Left colon (tissue), 2 donors: ENCODE results near the gene ZMYND15. TPM values are rescaled to one million over a fixed set of nuclear protein-coding genes. Genes with fewer than 3 reads are reported as not detected.
"Not testable (repeated sequence)": the region's sequence is repeated elsewhere in the genome, so short reads cannot be mapped to it uniquely, and the experiment has no call there.

Experiments used
- ATAC-seq: fragments of 200-7000 bp; cut with Tn5 transposase; one replicate; pipeline ENCODE4 v1.9.1; 2020; ENCODE audit warnings: mild to moderate bottlenecking, moderate library complexity
- DNase-seq, 2 donors: peaks; one replicate each; pipeline ENCODE4 v3.0.0-alpha.2; 2020
- intact Hi-C, 2 donors: fragments of 100-400 bp; cut with DNase I in 1 of 2; cut with micrococcal nuclease in 1 of 2; formaldehyde crosslinking; loops; one replicate each; pipeline versions ENCODE4 v1.11.2 to v1.14.0; 2022; cut with DNase I, micrococcal nuclease
- long read RNA-seq: library from polyadenylated mRNA; unstranded; transcript quantifications from one replicate; pipeline ENCODE4 v2.0.0, GENCODE V29; 2021
- total RNA-seq, 2 donors: library from RNA; stranded (reverse); fragmentation: NEBNext Ultra II Directional; extraction: Animal tissue kit (Norgen Biotek cat#: 25700); gene quantifications; one replicate each; pipeline ENCODE4 v1.2.1, GENCODE V29; 2021
- donor health status: DM: no; HTN: no; CAD: no.
- donor health status: DM: yes; HTN: yes; CAD: no.

The ZMYND15 gene
- total RNA-seq: 1 to 10 TPM; 1.1 to 1.9 TPM
- long read RNA-seq: 0 reads

GRCh38 chr17:4739122-4740024 is at the start of gene ZMYND15, which contains the start of gene CXCL16:
Gene ZMYND15 (plus strand): TSS chr17:4739833. CDS start chr17:4740549, 716 bp downstream.
Gene CXCL16 (minus strand): TSS chr17:4739928. CDS start chr17:4739339, 589 bp downstream.
- intact Hi-C loops: loop anchor here in 1 of 2 donors (10.0 kb wide), 1 partner anchor 45 kb away; the partner anchor contains the start of genes GLTPD2 and VMO1
- peak; percentile 77 for ATAC-seq
- peak; percentile 71 to 80 for DNase-seq

GRCh38 chr17:4689872-4690271 is 49.8 kb upstream of the ZMYND15 start:
- DNase-seq, ATAC-seq, intact Hi-C loops: not testable (repeated sequence)

- no peak for DNase-seq
- intact Hi-C loops: no loop called here
- ATAC-seq: peak; percentile 62
These were observed 48.9 kb upstream of the ZMYND15 start for GRCh38 chr17:4690745-4691144.

GRCh38 chr17:4691686-4692085 is 47.9 kb upstream of the ZMYND15 start:
- ATAC-seq (no peak), DNase-seq (no peak)
- intact Hi-C loops: no loop called here

GRCh38 chr17:4693416-4693815 is 46.2 kb upstream of the ZMYND15 start:
- DNase-seq (no peak), ATAC-seq (no peak)
- intact Hi-C loops: no loop called here

GRCh38 chr17:4696437-4696805 is 43.2 kb upstream of the ZMYND15 start:
- intact Hi-C loops: no loop called here
- ATAC-seq: no peak
- DNase-seq: no peak

GRCh38 chr17:4699401-4700056 is 40.1 kb upstream of the ZMYND15 start:
- ATAC-seq: peak; percentile 31
- intact Hi-C loops: loop anchor here in 1 of 2 donors (10.0 kb wide), 1 partner anchor 185 kb away; no protein-coding TSS in a partner anchor
- DNase-seq: not testable (repeated sequence)

- intact Hi-C loops: loop anchor here in 1 of 2 donors (10.0 kb wide), 1 partner anchor 184 kb away; no protein-coding TSS in a partner anchor
These were observed 38.5 kb upstream of the ZMYND15 start for GRCh38 chr17:4701116-4701515.

GRCh38 chr17:4703330-4703691 is 36.3 kb upstream of the ZMYND15 start:
- intact Hi-C loops: loop anchor here in 1 of 2 donors (10.0 kb wide), 1 partner anchor 181 kb away; no protein-coding TSS in a partner anchor
- DNase-seq (no peak), ATAC-seq (peak; percentile 5)

More at GRCh38 chr17:4701116-4701515, 38.5 kb upstream of the ZMYND15 start:
- ATAC-seq (no peak), DNase-seq (no peak)

GRCh38 chr17:4704574-4704907 is 35.1 kb upstream of the ZMYND15 start:
- not testable (repeated sequence) for ATAC-seq, DNase-seq
- intact Hi-C loops: loop anchor here in 1 of 2 donors (10.0 kb wide), 1 partner anchor 180 kb away; no protein-coding TSS in a partner anchor

GRCh38 chr17:4704991-4705390 is 34.6 kb upstream of the ZMYND15 start:
- no peak for DNase-seq
- intact Hi-C loops: loop anchor here in 1 of 2 donors (10.0 kb wide), 1 partner anchor 180 kb away; no protein-coding TSS in a partner anchor
- no peak for ATAC-seq

GRCh38 chr17:4706121-4706520 is 33.5 kb upstream of the ZMYND15 start:
- DNase-seq (no peak), ATAC-seq (no peak)
- intact Hi-C loops: loop anchor here in 1 of 2 donors (10.0 kb wide), 1 partner anchor 179 kb away; no protein-coding TSS in a partner anchor

- intact Hi-C loops: loop anchor here in 1 of 2 donors (10.0 kb wide), 1 partner anchor 176 kb away; no protein-coding TSS in a partner anchor
These were observed 31.2 kb upstream of the ZMYND15 start for GRCh38 chr17:4708436-4708835.

GRCh38 chr17:4709794-4710692 is 29.6 kb upstream of the ZMYND15 start, which contains the start of gene ARRB2:
Gene ARRB2 (plus strand): TSS chr17:4710632. CDS start chr17:4710722, 90 bp downstream.
- intact Hi-C loops: loop anchor here in 1 of 2 donors (10.0 kb wide), 1 partner anchor 175 kb away; no protein-coding TSS in a partner anchor
- DNase-seq (peak; percentile 97), ATAC-seq (peak; percentile 77)

More at GRCh38 chr17:4708436-4708835, 31.2 kb upstream of the ZMYND15 start:
- DNase-seq (no peak), ATAC-seq (no peak)

- peak; percentile 2 for ATAC-seq
- intact Hi-C loops: no loop called here
- DNase-seq: peak in 1 of 2 donors; percentile 51
These were observed 28.7 kb upstream of the ZMYND15 start for GRCh38 chr17:4710693-4711634.

- intact Hi-C loops: no loop called here
- ATAC-seq (peak; percentile 64), DNase-seq (peak; percentile 69 to 81)
These were observed 27.9 kb upstream of the ZMYND15 start for GRCh38 chr17:4711661-4712181.

- DNase-seq (no peak), ATAC-seq (peak; percentile 23)
- intact Hi-C loops: no loop called here
These were observed 27.1 kb upstream of the ZMYND15 start for GRCh38 chr17:4712526-4712925.
